Suprapubic skin (tissue), 4 donors: ENCODE measurements around the gene LRRC1.

Source experiments
- CTCF ChIP-seq, 2 donors: fragments of 200-600 bp in 1 of 2; fragments of 450-650 bp in 1 of 2; sonication (generic) in 1 of 2; IDR thresholded peaks; one replicate each; pipeline ENCODE4 v1.5.1; 2016 to 2019; ENCODE audit warnings: antibody characterized with exemption in 2 of 2, mild to moderate bottlenecking in 1 of 2, moderate library complexity in 1 of 2
- EP300 ChIP-seq: sonication (generic); formaldehyde crosslinking; IDR thresholded peaks from one replicate; pipeline ENCODE4 v1.6.1; 2017; ENCODE audit warnings: antibody characterized with exemption
- POLR2A ChIP-seq, 2 donors: fragments of 450-650 bp; IDR thresholded peaks; one replicate each; pipeline ENCODE4 v1.6.1; 2017; ENCODE audit warnings: antibody characterized with exemption in 2 of 2, mild to moderate bottlenecking in 2 of 2, moderate library complexity in 2 of 2
- POLR2AphosphoS5 ChIP-seq, 3 donors: sonication (generic); formaldehyde crosslinking; IDR thresholded peaks; one replicate each; pipeline ENCODE4 v1.6.1; 2017; ENCODE audit warnings: antibody characterized with exemption in 3 of 3

- TF ChIP-seq POLR2A (IDR thresholded peaks at IDR 0.05): no peak
- TF ChIP-seq CTCF (IDR thresholded peaks at IDR 0.05): no peak
- no peak for TF ChIP-seq EP300
- no peak for TF ChIP-seq POLR2AphosphoS5 (IDR thresholded peaks at IDR 0.05)
Observed at GRCh38 chr6:53790886-53791285, 3.9 kb upstream of the LRRC1 start.
